Stimulated activated naive CD8-positive, alpha-beta T cell treated with anti-CD3 and anti-CD28 coated beads, Interleukin-15, Interleukin-2, amounts not matched to agents 100 U/mL and 50 U/mL, for 24 hours (primary cell): ENCODE results near the gene TTLL8.
"Not testable (repeated sequence)": the region's sequence is repeated elsewhere in the genome, so short reads cannot be mapped to it uniquely, and the experiment has no call there.

Experiments
- ATAC-seq: fragments of 150-1000 bp; cut with Tn5 transposase; one replicate; pipeline ENCODE4 v1.10.0; 2021
- DNase-seq: peaks from one replicate; pipeline ENCODE4 v3.0.0; 2021

The TTLL8 gene

DNA sequence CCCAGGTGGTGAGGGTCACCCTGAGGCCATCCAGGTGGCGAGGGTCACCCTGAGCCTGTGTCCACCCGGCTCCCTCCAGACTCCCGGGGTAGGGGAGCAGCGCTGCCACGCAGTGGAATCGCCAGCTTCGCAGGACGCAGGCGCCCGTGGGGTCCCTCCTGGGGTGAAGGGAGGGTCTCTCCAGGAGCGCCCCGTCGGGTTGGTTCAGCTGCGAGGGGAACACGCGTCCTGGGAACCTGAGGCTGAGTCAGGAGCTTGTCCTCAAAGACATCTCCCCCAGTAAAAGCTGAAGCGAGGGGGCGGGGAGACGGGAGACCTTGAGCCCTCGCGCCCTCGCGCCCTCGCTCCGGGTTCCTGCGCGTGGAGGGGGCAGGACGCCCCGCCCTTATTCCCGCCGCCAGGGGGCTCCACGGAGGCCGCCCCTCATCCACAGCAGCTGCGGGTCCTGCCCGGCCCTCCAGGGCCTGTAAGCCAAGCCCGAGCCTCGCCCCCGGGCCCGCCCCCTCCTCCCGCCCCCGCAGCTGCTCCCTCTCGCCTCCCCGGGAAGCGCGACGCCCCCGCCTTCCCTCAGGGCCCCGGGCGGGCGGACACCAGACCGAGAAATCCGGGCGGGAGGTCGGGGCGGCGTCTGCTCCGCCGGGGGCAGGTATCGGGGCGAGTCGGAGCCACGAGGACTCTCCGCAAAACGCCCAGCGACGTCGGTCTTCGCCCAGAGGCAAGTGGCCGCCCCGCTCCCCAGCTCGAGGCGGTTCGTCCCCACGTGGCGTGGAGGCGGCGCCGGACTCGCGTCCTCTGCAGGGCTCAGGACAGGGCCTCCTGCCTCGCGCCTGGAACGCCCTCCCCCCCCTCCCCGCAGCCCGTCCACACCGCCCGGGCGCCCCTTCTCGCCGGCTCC, 74.7 kb downstream of the TTLL8 start:
- no peak for DNase-seq

DNA sequence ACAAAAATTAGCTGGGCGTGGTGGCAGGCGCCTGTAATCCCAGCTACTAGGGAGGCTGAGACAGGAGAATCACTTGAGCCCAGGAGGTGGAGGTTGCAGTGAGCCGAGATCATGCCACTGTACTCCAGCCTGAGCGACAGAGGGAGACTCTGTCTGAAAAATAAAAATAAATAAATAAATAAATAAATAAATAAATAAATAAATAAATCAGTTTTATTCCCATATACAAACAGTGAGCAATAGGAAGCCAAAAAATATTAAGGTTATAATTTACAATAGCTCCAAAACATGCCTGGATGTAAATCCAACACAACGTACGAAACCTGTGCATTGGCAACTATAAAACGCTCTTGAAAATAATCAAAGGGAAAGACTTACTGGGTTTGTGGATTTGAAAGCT, 76.3 kb downstream of the TTLL8 start:
- not testable (repeated sequence) for DNase-seq, ATAC-seq

More for the DNA sequence above, 74.7 kb downstream of the TTLL8 start:
- no peak for ATAC-seq

DNA sequence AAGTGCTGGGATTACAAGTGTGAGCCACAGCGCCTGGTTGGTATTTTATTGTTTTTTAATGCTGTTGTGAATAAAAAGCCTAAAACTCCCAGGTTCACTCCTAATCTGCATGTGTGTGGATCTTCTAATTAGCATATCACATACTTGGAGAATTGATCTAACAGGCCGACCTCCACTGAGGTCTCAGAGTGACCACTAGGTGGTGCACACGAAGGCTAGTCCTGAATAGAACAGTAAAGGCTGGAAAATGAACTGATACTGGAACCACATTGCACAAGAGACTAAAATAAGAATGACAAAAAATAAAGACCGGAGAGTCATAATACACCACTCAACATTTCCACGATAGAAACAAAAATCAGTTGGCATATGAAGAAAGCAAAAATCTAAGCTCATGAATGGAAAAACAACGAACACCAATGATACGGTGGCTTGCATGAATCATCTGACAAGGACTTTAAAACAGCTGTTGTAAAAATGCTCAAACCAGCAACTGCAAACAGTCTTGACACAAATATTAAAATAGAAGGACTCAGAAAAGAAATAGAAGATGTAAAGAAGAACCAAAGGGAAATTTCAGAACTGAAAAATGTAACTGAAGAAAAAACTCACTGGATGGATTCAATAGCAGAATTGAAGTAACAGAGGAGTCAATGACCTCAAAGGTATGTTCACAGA, 78.4 kb downstream of the TTLL8 start:
- peak; percentile 55 for DNase-seq
- ATAC-seq, result peak; percentile 29

DNA sequence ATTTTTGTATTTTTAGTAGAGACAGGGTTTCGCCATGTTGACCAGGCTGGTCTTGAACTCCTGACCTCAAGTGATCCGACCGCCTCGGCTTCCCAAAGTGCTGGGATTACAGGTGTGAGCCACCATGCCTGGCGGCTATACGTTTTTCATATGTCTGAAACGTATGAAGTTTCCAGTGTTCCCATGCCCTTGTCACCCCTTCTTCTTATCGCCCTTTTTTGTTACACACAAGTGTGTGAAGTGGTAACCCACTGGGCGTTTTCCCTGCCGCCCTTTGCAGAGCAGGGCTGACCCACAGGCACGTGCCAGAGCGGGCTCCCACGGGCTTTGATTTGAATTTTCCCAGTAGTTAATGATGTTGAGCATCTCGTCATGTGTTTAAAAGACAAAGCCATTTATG, 80.5 kb downstream of the TTLL8 start:
- DNase-seq (no peak), ATAC-seq (no peak)

DNA sequence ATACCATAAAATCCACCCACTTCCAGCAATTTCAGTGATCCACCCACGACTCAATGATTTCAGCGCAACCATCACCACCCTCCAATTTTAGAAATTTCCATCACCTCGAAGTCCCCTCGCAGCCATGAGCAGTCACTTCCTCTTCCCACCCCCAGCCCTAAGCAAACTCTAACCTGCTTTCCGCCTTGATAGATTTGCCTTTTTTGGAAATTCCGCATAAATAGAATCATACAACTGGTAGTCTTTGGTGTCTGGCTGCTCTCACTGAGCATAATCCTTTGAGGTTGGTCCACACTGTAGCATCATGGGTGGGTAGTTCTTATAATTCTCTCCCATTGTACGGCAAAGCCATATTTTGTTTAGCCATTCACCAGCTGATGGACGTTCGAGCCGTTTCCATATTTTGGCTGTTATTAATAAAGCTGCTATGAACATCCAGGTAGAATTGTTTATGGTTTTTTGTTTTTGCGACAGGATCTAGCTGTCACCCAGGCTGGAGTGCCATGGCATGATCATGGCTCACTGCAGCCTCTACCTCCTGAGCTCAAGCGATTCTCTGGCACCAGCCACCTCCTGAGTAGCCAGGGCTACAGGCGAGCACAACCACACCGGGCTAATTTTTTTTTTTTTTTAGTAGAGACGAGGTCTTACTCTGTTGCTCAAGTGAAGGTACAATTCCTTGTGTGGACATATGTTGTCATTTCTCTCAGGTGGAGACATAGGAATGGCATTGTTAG, 81.5 kb downstream of the TTLL8 start:
- peak; percentile 63 for DNase-seq
- peak; percentile 65 for ATAC-seq

DNA sequence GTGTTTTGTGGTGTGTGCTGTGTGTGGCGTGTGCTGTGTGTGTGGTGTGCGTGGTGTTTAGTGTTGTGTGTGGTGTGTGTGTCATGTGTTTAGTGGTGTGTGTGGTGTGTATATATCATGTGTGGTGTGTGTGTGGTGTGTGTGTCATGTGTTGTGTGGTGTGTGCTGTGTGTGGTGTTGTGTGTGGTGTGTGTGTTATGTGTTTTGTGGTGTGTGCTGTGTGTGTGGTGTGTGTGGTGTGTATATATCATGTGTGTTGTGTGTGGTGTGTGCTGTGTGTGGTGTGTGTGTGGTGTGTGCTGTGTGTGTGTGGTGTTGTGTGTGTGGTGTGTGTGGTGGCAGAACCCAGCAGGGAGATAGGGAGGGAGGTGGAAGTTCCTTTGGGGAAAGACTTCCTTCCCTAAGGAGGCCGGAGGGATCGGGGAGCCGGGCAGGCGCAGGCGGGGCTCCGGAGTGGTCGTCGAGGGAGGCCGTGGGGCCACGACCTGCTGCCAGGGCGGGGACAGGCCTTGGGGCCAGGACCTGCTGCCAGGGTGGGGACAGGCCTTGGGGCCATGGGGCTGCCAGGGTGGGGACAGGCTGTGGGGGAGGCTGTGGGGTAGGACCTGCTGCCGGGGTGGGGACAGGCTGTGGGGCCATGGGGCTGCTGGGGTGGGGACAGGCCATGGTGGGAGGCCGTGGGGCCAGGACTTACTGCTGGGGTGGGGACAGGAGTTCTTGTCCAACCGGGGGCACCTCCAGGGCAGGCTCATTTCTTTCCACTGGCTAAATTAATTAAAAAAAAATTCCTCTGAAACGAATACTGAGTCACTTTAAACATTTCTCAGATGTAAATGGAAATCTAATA, 82.3 kb downstream of the TTLL8 start:
- ATAC-seq (peak; percentile 69), DNase-seq (peak; percentile 77)

DNA sequence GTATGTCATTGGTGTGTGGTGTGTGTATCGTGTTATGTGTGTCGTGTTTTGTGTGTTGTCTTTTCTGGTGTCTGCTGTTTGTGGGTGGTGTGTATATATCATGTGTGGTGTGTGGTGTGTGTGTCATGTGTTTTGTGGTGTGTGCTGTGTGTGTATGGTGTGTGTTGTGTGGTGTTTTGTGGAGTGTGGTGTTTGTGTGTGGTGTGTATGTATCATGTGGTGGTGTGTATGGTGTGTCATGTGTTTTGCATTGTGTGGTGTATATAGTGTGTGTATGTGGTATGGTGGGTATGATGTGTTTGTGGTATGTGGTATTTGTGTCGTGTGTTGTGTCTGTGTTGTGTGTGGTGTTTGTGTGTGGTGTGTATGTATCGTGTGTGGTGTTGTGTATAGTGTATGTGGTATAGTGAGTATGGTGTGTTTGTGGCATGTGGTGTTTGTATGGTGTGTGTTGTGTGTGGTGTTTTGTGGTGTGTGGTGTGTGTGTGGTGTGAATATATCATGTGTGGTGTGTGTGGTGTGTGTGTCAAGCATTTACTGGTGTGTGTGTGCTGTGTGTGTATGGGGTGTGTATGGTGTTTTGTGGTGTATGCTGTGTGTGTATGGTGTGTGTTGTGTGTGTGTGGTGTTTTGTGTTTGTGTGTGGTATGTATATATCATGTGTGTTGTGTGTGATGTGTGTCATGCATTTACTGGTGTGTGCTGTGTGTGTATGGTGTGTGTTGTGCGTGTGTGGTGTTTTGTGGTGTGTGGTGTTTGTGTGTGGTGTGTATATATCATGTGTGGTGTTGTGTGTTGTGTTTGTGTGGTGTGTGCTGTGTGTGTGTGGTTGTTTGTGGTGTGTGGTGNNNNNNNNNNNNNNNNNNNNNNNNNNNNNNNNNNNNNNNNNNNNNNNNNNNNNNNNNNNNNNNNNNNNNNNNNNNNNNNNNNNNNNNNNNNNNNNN, 84.8 kb downstream of the TTLL8 start:
- ATAC-seq (no peak), DNase-seq (peak; percentile 2)

DNA sequence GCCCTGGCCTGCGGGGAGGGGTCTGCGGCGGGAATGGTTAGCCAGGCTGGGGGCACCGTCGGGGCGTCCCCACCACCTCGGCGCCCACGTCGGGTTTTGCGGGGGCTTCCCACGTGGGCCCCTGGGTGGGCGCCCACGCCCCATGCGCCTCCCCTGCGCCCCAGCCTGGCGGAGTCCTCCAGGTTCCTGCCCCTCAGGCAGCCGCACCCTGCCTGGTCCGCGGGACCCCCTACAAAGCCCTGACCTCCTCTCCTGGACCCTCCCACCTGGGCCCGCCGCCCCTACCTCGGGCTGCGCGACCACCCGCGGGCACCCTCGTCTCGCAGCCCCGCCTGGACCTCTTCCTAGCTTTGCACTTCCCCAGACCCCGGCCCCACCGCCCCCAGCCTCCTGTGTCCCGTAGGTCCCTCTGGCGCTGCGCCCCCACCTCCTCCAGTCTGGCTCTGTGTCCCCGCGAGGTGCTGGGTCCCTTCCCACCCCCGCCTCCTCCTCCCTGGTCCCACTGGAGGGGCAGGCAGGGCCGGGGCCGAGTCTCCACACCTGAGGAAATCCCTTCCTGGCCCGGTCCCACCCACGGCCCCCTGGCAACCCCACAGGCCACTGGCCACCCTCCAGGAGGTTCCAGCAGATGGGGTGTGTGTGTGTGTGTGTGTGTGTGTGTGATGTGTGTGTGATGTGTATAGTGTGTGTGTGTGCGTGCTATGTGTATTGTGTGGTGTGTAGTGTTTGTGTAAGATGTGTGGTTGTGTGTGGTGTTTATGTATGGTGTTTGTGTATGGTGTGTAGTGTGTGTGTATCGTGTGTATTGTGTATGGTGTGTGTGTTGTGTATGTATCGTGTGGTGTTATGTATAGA, 85.7 kb downstream of the TTLL8 start:
- peak; percentile 38 for DNase-seq
- ATAC-seq, result no peak

DNA sequence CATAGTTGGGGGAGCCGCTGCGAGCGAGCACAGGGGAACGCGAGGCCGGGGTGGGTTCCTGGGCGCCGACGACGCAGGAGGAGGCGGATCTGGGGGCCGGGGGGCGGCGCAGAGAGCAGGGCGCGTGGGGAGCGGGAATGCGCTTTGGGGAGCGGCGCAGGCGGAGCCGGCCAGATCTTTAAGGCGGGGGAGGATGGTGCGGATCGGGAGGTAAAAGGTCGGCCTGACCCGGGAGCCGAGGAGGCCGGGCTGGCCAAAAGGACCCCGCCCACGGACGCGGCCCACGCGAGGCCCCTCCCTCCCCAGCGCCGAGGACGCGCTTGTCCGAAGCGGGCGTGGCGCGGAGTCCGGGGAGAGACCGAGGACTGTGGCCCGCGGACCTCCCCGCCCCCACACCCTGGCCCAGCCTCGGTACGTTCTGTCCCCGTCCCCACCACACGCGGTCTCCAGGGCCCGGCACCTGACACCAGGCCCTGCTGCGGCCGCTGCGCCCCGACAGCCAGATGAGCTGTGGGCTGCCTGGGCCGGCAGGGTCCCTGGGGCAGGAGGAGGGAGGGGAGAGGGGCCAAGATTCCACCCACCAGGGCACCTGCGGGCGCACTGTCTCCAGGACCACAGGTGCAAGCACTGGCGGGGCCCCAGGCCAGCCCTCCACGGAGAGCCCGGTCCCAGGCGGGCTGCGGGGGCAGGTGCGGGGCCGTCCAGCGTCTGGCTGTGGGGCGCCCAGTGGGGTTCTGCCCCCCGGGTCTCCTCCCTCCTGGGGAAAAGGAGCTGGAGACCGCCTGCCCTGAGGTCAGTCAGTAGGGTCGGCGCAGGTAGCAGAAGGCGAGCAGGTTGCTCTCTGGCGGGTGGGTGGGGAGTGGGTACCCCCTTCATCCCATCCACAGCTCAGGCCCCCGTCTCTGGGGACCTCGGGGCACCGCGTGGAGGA, 86.6 kb downstream of the TTLL8 start:
- peak; percentile 86 for DNase-seq

DNA sequence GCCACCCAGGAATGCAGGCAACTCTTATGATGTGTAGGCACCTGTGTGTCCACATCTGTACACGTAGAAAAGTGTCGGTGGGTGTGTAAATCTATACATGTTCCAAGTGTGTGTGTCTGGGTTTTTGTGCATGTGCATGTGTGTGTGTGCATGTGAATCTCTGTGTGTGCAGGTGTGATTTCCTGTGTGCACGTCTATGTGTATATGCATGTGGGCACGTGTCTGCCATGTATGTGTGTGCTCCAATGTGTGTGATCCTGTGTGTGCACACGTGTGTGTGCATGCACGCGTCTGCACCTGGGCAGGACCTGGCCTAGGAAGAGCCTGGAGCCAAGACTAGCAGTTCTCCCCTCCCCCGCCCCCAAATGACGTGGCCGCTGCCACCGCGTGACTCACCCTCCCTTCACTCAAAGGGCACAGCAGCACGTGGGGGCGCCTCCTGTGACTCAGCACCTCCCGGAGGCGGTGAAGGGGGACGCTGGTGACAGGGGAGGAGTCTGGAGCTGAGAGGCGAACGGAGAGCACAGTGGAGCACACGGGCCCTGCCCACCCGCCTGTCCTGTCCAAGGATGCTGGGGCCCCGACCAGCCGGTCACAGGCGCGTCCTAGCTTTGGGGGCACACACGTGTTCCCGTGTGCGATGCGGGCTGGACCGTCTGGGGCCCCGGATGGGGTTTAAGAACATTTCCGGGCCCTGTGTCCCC, 87.4 kb downstream of the TTLL8 start:
- peak; percentile 86 for ATAC-seq

More for the DNA sequence above, 86.6 kb downstream of the TTLL8 start:
- ATAC-seq, result peak; percentile 0

DNA sequence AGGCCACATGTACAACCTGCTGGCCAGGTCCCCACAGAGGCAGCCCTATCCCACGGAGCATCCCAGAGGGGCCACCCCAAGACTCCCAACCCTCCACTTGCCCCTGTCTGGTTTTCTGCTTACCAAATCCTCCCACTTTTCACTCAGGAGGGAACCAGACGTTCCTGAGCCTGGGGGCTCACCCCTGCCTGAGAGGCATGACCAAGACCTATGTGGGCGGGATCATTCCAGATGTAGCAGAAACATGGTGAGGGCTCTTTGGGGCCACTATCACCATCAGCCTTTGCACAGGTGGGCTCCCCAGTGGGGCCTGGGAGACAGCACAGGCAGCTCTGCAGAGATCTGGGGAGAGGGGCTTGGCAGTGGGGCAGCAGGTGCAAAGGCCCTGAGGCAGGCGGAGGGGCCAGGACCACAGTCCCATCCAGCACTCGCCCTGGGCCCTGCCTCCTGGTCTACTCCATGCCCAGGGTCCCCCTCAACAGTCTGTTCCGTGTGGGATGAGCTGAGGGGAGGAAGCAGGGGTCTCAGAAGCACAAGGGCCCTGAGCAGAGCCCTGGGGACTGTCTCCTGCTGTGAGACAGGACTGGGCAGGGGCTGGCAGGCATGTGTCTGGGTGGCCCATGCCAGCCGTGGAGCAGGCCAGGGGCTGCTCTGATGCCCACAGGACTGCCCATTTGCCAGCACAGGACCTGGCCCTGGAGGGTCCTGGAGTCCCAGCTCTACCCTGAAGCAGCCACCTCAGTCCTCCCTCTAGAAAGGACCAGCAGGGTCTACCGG, 88.2 kb downstream of the TTLL8 start:
- ATAC-seq (no peak), DNase-seq (peak; percentile 17)

More for the DNA sequence above, 87.4 kb downstream of the TTLL8 start:
- peak; percentile 97 for DNase-seq

DNA sequence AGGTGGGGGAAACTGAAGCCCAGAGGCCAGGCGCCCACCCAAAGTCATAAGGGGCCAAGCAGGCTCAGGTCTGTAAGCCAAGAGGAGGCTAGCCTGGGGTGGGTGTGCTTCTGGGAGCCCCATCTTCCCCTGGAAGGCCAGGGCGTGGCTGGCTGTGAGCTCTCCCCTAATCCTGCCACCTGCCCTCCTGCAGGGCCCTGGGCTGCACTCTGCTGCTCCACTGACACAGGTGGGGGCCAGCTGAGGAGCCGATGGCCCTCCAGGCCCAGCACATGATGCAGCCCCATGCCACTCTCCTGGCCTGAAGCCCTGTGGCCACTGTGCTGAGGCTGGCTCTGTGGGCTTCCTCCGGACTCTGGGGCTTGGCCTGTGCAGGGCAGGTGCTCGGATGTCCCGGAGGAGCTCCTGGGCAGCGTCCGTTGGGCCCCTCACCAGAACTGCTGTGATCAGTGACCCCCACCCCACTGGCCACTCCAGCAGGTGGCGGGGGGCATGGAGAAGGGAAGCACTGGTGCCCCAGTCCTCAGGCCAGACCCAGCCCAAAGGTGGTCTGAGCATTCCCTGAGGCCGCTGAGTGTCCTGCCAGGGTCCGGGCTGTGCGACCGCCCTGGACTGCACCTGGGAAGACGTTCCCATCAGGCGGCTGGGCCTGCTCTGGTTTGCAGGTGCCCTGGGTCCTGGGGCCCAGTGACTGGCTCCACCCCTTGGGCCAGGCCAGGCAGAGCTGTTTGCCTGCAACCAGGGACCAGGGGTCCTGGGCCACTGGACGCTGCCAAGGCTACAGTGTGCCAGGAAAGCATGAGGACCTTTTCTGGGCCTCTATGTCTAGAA, 89.1 kb downstream of the TTLL8 start:
- DNase-seq, result peak; percentile 18
- no peak for ATAC-seq
